Inflammatory macrophage (primary cell): ENCODE measurements around the gene WEE1.
A peak's percentile ranks its signal among the peaks of the same experiment; 100 is the strongest.
"Not testable (repeated sequence)": the region's sequence is repeated elsewhere in the genome, so short reads cannot be mapped to it uniquely, and the experiment has no call there.

ENCODE experiments used
- DNase-seq, 2 donors: peaks; one replicate each; pipeline ENCODE4 v3.0.0-alpha.2; 2020 to 2022
- total RNA-seq, 18 experiments: gene quantifications; one replicate each; lab custom pipeline; 2026; ENCODE audit warnings: mixed read lengths in 6 of 18, inconsistent platforms in 2 of 18; lab: John Stamatoyannopoulos, UW

The WEE1 gene
- 4.6 to 23.0 (median 11.8) reads per million in 18 experiments for total RNA-seq

GRCh38 chr11:9573052-9573774, at the start of gene WEE1:
Gene WEE1 (plus strand): TSS chr11:9573670. CDS start chr11:9573934, 264 bp downstream.
- DNase-seq, result peak; percentile 99

DNA sequence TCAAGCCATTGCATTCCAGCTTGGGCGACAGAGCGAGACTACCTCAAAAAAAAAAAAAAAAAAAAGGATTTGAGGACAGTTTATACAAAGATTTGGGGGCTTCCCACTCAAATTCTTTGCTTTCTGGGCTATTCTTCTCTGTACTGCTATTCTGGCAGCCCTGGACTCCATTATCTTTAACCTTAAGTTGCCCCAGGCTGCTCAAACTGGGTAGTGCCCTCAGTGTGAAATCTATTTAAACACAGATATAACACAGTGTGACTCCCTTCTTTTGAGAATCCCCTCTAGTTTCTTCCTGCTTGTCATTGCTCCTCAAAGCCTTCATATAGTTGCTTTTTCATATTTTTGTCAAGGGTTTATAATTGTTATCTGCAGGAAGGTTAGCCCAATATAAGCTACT, 49.5 kb upstream of the WEE1 start:
- DNase-seq, result no peak

DNA sequence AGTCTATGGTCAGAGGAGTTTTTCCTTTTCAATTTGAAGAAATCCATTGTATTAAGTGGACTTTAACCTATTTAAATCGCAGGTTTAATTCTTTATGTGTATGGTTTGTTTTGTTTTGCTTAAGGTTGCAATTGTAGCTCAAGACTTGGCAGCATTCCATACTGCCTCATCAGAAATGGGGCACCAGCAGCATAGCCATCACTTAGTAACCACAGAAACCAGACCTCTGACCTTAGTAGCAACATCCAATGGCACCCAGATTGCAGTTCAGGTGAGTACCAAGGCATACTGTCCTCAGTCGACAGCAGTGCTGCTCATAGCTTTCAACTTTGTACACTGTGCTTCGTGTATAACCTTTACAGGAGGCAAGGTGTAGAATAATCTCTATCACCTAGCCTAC, 48.4 kb upstream of the WEE1 start:
- no peak for DNase-seq

- DNase-seq, result no peak
Measured at GRCh38 chr11:9527481-9528135, 45.9 kb upstream of the WEE1 start.

DNA sequence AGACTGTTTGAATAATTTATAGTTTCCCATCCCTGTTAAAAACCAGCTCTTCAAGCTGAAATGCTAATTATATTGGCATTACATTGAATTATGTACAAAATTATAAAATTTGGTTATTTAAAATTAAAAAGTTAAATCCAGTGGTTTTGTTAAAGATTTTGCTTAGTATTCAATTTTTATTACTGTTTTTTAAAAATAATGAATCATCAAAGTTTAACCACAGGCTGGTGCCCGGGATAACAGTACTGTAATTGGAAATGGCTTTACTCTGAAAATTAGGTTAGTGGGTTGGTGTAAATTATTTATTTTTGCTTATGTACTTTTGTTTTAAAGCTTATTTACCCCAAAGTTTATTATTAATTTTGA, 45.4 kb upstream of the WEE1 start:
- DNase-seq, result no peak

DNA sequence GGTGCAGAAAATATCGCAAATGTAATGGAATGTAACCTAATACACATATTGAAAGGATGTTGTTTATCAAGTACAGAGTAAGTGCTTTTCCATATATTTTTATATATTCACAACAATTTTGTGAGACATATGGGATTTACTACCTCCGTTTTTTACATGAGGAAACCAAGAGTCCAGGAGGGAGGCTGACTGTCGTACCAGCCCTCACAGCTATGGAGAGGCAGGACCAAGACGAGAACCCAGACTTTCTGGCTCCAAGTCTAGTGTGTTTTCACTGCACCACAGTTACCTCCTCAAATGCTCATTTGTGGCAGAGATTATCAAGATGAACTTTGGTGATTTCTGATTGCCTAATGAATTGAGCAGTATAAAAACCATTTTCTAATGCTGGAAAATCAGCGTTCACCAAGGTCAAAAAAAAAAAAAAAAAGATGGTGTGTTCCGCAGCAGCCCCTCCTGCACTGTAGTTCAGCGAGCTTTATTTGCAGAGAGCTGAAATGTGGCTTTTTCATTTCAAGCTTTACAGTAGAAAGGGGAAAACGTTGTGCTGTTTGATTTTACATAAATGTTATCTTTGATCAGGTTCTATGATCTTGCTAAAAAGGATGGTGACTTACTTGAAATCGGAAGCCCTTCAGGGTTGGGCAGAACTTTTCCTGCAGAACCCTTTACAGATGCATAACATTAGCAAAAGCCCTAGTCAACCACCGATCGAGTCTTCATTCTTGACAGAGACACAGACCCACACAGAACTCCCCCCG, 44.7 kb upstream of the WEE1 start:
- no peak for DNase-seq

DNA sequence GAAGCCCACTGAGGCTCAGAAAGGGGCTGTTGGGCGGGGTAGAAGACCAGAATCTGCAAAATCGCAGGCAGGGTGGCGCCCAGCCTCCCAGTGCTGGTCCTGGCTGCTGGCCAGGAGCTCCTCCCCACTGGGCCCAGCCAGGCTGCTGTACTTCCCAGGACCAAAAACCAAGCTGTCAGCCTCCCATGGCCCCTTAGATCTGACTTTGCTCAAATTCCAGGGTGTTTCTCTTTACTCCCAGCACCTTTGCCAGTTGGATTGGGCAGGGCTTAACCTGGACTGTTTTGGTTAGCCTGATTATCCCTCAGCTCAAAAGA, 44.2 kb upstream of the WEE1 start:
- no peak for DNase-seq

DNA sequence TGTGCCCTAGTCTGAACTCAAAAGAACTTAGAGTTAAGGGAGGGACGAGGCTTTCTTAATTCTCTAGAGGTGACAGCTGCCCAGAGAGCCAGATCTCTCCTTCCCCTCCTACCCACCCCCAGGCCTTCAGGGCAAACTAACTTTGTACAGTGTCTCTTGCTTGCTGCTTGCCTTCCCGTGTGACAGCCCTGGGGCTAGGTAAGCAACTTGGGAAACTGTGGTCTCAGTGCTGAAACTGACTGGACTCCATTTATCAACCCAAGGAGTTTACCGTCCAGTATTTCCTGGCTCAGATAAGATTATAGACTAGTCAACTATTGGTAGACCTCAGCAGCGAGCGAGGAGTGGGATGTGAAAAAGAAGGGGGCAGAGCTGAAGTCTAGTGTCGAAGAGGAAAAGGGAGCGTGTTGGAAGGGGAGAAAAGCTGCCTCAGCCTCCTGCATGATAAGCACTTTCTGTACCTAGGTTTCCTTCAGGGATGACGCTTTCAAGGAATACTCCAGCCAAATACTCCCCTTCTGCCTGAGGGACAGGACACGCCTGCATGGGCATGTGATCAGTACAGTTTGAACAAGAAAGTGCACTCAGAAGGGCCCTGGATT, 43.3 kb upstream of the WEE1 start:
- no peak for DNase-seq

GRCh38 chr11:9530901-9531625, 42.4 kb upstream of the WEE1 start:
- no peak for DNase-seq

DNA sequence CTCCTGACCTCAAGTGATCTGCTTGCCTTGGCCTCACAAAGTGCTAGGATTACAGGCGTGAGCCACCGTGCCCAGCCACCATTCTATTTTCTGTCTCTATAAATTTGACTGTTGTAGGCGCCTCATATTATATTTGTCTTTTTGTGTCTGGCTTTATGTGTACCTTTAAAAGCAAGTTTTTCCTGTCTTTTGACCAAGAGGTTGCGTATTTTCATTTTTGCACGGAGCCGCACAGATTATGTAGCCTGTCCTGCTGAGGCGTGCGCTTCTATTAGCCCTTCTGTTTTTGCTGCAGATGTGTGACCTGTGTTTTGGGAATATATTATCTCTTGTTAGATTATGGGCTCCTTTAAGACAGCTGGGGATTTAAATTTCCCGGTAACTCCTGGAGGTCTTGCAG, 40.4 kb upstream of the WEE1 start:
- no peak for DNase-seq

GRCh38 chr11:9533736-9534473, 39.6 kb upstream of the WEE1 start:
- DNase-seq, result no peak

GRCh38 chr11:9535189-9535781, 38.2 kb upstream of the WEE1 start:
- peak; percentile 93 to 97 for DNase-seq

DNA sequence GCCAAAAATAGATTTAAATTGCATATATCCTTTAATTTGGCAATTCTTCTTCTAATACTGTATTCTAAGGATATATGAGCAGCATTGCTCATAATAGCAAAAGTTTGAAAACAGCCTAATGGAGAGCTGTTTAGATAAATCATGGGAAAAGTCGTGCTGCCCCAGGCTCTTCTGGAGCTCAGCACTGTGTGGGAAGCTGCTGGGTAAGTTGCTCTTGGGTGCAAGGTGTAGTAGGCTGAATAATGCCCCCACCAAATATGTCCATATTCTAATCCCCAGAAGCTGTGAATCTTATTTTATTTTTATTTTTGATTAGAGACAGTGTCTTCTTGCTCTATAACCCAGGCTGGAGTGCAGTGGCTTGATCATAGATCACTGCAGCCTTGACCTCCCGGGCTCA, 34.9 kb upstream of the WEE1 start:
- DNase-seq, result no peak

DNA sequence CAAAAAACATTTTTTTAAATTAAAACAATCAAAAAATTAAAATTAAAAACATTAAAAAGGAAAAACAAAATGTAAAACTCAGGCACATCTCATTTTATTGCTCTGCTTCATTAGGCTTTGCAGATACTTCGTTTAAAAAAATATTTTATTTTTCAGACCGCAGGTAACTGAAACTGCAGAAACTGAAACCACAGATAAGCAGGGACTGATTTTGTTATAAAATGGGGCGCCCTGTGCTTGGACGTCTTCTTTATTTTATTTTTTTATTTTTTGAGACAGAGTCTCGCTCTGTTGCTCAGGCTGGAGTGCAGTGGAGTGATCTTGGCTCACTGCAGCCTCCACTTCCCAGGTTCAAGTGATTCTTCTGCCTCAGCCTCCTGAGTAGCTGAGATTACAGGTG, 24.3 kb upstream of the WEE1 start:
- DNase-seq, result not testable (repeated sequence)

- DNase-seq, result no peak
Measured at GRCh38 chr11:9550191-9550628, 23.3 kb upstream of the WEE1 start.

DNA sequence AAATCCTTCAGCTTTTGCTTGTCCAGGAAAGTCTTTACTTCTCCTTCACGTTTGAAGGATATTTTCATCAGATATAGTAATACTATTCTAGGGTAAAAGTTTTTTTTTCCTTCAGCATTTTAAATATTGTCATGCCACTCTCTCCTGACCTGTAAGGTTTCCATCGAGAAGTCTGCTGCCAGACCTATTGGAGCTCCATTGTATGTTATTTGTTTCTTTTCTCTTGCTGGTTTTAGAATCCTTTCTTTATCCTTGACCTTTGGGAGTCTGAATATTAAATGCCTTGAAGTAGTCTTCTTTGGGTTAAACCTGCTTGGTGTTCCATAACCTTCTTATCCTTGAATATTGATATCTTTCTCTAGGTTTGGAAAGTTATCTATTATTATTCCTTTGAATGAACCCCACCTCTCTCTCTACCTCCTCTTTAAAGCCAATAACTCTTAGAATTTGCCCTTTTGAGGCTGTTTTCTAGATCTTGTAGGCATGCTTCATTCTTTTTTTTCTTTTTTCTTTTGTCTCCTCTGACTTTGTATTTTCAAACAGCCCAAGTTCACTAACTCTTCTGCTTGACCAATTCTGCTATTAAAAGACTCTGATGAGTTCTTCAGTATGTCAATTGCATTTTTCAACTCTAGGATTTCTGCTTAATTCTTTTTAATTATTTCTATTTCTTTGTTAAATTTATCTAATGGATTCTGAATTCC, 12.0 kb upstream of the WEE1 start:
- no peak for DNase-seq

GRCh38 chr11:9562716-9563115, 10.8 kb upstream of the WEE1 start:
- no peak for DNase-seq

DNA sequence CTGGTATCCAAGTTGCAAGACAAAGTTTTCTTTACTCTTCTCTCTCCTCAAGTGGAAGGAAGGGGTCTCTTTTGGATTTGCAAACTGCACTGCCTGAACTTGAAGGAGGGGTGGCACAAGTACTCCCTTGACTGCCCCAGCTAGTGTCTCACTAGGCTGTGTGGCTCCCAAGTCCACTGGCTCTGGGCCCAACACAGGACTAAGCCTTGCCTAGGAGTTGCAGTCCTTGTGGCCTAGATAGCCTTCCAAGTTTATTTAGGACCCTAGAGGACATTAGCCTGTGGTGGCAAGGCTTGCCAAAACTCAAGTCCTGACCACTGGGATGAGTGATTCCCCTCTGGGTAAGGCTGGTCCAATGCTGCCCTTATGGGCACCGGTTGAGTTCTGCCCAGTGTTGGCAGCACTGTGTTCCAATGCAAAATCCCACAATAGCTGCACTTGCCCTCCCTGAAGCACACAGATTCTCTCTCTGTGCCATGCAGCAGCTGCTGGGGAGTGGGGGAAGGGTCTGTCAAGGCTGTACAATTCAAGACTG, 10.2 kb upstream of the WEE1 start:
- DNase-seq, result no peak

DNA sequence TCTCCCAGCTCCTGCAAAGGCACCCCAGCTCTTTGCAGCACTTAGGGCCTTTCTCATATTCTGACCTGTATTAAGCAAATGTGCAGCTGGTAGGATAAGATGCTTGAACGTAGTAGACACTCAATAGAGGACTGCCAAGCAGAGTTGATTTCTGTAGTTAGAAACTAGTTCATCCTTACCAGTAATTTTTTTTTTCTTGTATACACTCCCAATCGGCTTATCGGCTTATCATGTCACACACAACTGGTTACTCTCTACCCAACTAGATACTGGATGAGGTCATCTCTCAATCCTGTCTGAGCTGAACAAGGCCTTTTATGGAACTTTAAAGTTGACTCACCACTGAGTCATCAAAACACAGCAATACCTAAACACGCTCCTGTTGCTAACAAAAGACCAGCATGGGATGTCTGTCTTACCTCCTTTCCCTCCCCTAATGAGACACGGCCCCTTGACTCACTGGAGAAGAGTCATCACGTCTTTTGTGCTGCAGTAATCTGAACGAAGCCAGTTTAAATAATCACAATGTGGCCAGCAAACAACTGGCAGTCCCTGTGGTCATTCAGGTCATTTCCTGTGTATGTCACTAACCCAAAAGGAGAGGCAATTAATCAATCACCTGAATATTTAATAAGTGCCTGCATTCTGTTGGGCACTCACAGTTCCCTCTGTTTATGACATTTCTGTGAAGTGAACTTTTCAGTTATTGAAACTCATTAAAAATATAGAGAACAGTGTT, 7.5 kb upstream of the WEE1 start:
- DNase-seq, result peak; percentile 66 to 78

GRCh38 chr11:9566561-9567063, 6.9 kb upstream of the WEE1 start:
- DNase-seq, result no peak
